ENCODE results near the gene CTDSPL. TPM values are rescaled to one million over a fixed set of nuclear protein-coding genes. Genes with fewer than 3 reads are reported as not detected.

CTDSPL gene
- total RNA-seq, 4 donors from 2014 or later = 33.4 to 72.6 (median 54.0) TPM

DNA sequence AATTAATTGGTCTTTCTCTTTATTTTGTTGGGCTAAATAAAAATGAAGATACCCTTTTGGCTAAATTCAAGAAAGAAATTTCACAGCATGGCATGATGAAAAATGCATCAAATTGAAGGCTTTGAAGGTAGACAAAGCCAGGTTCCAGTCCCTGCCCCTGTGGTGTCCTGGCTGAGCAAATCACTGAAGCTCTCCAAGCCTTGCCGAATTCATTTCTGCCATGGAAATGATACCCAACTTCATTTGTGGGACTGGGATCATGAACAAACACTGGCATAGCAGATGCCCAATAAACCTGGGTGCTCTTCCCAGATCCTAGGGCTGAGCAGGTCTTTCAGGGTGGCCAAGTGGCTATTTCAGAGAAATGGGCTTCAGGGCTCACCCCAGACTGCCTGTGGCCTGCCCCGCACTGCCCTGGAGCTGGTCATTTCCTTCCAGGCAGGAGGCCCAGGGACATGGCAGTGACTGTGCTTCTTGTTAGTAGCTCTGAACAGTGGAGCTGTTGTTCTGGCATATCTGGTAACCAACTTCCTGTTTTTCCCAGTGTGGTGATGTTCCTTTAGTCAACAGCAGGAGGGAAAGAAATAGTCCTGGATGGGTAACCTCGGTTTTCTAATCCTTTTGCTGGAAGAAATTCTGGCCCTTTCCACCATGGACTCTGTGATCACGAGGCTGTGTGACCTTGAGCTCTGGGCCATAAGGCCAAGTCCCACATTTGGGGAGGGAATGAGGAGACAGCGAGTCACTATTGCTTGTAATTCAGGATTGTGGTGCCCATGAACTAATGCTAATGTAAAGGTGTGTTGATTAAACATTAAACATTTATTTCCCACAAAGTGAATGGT lies 47.6 kb downstream of the CTDSPL start:
- H3K27ac ChIP-seq = peak overlapping the region in 1 of 4 donors; percentile 15
- TF ChIP-seq, protein P1, sequence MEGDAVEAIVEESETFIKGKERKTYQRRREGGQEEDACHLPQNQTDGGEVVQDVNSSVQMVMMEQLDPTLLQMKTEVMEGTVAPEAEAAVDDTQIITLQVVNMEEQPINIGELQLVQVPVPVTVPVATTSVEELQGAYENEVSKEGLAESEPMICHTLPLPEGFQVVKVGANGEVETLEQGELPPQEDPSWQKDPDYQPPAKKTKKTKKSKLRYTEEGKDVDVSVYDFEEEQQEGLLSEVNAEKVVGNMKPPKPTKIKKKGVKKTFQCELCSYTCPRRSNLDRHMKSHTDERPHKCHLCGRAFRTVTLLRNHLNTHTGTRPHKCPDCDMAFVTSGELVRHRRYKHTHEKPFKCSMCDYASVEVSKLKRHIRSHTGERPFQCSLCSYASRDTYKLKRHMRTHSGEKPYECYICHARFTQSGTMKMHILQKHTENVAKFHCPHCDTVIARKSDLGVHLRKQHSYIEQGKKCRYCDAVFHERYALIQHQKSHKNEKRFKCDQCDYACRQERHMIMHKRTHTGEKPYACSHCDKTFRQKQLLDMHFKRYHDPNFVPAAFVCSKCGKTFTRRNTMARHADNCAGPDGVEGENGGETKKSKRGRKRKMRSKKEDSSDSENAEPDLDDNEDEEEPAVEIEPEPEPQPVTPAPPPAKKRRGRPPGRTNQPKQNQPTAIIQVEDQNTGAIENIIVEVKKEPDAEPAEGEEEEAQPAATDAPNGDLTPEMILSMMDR (IDR thresholded peaks at IDR 0.05) = no peak
- TF ChIP-seq POLR2A (IDR thresholded peaks at IDR 0.05) (no peak), POLR2AphosphoS5 (IDR thresholded peaks at IDR 0.05) (no peak), EP300 (IDR thresholded peaks at IDR 0.05) (no peak)
- peaks cover 10 to 57% (median 31%) of the 10 kb centered on the region in 3 donors for H3K4me1 ChIP-seq
- H3K36me3 ChIP-seq = no peaks in the 10 kb centered on the region
- WGBS, 2 donors (ENCODE audit: low coverage in 1 of 2) = 94 to 100% methylated on average over 3 of the region's 5 CpGs
- no peaks in the 10 kb centered on the region for H3K9me3 ChIP-seq
- no peak for ATAC-seq
- no peak overlapping the region for H3K4me3 ChIP-seq
- H3K27me3 ChIP-seq = no peaks in the 10 kb centered on the region

DNA sequence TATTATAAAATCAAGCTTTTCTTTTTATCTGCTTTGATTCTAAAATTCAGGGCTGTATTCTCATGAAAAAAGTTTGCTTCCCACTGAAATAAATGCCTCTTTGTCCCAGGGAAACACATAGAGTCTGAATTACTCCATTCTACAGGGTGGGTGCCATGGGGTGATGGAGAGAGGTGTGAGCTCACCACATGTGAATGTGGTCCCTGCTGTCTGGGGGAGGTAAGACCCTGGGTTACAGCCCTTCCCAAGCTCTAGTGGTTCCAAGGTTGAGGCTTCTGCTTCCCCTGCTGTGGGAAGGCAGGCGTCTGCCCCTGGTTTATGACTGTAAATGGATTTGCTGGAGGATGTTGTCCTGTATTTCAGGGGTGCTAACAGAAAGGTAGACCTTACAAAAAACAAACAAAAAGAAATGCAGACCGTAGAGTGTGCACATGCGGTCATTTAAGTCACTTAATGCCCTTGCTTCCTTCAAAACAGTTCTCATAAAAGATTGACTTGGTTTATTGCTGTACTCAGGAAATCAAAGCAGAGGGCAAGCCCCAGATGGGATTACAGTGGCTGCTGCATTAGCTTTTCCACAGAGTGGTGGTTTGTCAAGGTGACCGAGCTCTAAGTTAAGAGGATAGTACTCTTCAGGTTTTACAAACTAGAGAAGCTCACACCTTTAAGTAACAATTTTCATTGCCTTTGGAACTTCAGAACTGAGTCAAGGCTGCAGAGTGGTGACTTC lies 49.2 kb downstream of the CTDSPL start:
- Histone ChIP-seq H3K4me1 (peaks cover 6 to 42% (median 15%) of the 10 kb centered on the region in 3 donors), H3K4me3 (no peak overlapping the region), H3K36me3 (no peaks in the 10 kb centered on the region), H3K27ac (peak overlapping the region in 3 of 4 donors; percentile 10 to 42 (median 29)), H3K9me3 (no peaks in the 10 kb centered on the region), H3K27me3 (no peaks in the 10 kb centered on the region)
- ATAC-seq = no peak
- 62 to 68% methylated on average over 3 of the region's 4 CpGs for WGBS, 2 donors (ENCODE audit: low coverage in 1 of 2)
- TF ChIP-seq POLR2AphosphoS5 (IDR thresholded peaks at IDR 0.05) (no peak), EP300 (IDR thresholded peaks at IDR 0.05) (no peak), POLR2A (IDR thresholded peaks at IDR 0.05) (no peak)
- TF ChIP-seq, protein P1 (IDR thresholded peaks at IDR 0.05) = no peak

DNA sequence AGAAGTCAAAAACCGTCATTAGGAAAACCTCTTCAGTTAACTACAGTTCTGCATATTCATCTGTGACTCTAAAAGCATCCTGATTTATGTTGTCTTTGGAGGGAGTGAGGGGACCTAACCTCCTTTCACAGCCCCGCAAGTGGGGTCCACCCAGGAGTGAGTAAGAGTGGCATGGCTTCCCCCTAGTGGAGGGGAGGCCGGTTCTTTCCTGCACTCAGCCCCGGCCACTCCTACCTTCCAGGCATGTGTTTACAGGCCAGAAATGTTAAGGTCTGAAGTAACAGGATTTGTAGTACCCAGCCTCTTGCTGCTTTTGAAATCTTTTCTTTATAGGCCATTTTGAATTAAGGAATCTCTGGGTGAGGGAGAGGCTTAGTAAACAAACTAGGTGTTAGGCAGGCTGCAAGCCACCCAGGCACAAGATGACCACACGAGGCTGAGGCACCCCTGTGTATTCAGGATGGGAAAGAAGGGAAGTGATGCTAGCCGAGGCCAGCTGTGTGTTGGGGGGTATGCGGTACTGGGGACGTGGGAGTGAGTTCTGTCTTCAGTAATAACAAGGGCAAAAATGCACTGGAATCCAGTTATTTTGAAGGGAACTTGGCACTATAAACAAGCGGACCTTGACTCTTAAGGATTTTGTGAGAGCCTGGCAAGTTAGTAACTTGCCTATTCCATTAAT lies 50.5 kb downstream of the CTDSPL start:
- Histone ChIP-seq H3K36me3 (no peaks in the 10 kb centered on the region), H3K27me3 (no peaks in the 10 kb centered on the region), H3K4me3 (no peak overlapping the region), H3K9me3 (no peaks in the 10 kb centered on the region), H3K27ac (no peak overlapping the region), H3K4me1 (peaks cover 0 to 42% (median 2%) of the 10 kb centered on the region in 3 donors)
- TF ChIP-seq, protein P1 (IDR thresholded peaks at IDR 0.05) = peak in 1 of 4 experiments; percentile 7
- TF ChIP-seq POLR2A (IDR thresholded peaks at IDR 0.05) = no peak
- ATAC-seq = no peak
- WGBS, 2 donors (ENCODE audit: low coverage in 1 of 2) = 80 to 81% methylated on average over 3 to 9 of the region's 9 CpGs

DNA sequence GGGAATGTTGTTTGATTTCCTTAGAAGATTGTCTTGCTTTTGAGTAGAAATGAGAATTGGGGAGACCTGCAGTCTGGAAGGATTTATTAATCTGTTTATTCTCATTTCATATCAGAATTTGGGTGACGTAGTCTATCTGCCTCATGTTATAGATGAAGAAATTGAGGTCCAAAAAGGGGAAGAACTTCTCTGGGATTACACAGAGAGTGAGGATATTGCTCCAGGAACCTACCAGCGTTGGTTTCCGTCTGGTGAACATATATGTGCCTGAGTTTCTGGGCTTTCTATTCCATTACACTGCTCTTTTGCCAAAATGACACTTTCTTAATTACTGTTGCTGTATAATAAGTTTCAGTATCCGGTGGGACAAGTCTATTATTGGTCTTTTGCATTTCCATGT lies 51.8 kb downstream of the CTDSPL start:
- H3K4me3 ChIP-seq = no peak overlapping the region
- no peak for ATAC-seq
- no peak for TF ChIP-seq POLR2AphosphoS5 (IDR thresholded peaks at IDR 0.05)
- TF ChIP-seq EP300 (IDR thresholded peaks at IDR 0.05) = no peak
- TF ChIP-seq, protein P1 (IDR thresholded peaks at IDR 0.05) = no peak
- TF ChIP-seq POLR2A (IDR thresholded peaks at IDR 0.05) = no peak
- WGBS, 2 donors (ENCODE audit: low coverage in 1 of 2) = 87 to 88% methylated on average over 4 of the region's 4 CpGs
- H3K27ac ChIP-seq = no peak overlapping the region
- peaks cover 0 to 41% (median 0%) of the 10 kb centered on the region in 3 donors for H3K4me1 ChIP-seq
- H3K36me3 ChIP-seq = no peaks in the 10 kb centered on the region
- H3K9me3 ChIP-seq = no peaks in the 10 kb centered on the region
- no peaks in the 10 kb centered on the region for H3K27me3 ChIP-seq
